ENCODE results near the gene HAND1.

Gene HAND1

GRCh38 chr5:154498994-154499393 lies 21.0 kb upstream of the HAND1 start:
- in situ Hi-C loops (cut with HindIII; ENCODE audit: low sequenced_read_pairs) = no loop called here
- no peak overlapping the region for H3K4me3 ChIP-seq (ENCODE audit: low read depth, low read length)
- no peak for DNase-seq (ENCODE audit: low read depth, low spot score)
- TF ChIP-seq, protein P1, sequence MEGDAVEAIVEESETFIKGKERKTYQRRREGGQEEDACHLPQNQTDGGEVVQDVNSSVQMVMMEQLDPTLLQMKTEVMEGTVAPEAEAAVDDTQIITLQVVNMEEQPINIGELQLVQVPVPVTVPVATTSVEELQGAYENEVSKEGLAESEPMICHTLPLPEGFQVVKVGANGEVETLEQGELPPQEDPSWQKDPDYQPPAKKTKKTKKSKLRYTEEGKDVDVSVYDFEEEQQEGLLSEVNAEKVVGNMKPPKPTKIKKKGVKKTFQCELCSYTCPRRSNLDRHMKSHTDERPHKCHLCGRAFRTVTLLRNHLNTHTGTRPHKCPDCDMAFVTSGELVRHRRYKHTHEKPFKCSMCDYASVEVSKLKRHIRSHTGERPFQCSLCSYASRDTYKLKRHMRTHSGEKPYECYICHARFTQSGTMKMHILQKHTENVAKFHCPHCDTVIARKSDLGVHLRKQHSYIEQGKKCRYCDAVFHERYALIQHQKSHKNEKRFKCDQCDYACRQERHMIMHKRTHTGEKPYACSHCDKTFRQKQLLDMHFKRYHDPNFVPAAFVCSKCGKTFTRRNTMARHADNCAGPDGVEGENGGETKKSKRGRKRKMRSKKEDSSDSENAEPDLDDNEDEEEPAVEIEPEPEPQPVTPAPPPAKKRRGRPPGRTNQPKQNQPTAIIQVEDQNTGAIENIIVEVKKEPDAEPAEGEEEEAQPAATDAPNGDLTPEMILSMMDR (IDR thresholded peaks at IDR 0.05; ENCODE audit: low read depth, low read length) = no peak

DNA sequence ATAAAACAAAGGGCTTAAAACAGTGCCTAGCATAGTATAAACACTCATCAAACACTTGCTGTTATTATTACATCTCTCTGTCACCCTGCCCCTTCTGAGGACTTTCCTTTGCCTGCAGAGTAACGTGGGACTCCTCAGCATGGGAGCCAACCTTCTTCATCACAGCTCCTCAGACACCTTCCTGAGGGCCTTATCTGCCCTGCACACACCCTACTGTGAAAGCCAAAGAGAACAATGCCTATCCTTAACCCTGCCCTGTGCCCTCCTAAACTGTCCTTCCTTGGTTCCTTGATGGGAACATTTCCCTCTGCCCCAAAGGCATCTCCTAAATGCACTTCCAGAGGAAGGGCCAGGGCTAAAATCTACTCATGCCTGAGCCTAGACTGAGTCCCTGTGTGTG lies 20.6 kb upstream of the HAND1 start:
- no peak for DNase-seq (ENCODE audit: low read depth, low spot score)
- in situ Hi-C loops (cut with HindIII; ENCODE audit: low sequenced_read_pairs) = no loop called here
- TF ChIP-seq, protein P1 (IDR thresholded peaks at IDR 0.05; ENCODE audit: low read depth, low read length) = no peak
- no peak overlapping the region for H3K4me3 ChIP-seq (ENCODE audit: low read depth, low read length)

GRCh38 chr5:154494036-154494435 lies 16.0 kb upstream of the HAND1 start:
- no peak for DNase-seq (ENCODE audit: low read depth, low spot score)
- TF ChIP-seq, protein P1 (IDR thresholded peaks at IDR 0.05; ENCODE audit: low read depth, low read length) = no peak
- in situ Hi-C loops (cut with HindIII; ENCODE audit: low sequenced_read_pairs) = no loop called here
- no peak overlapping the region for H3K4me3 ChIP-seq (ENCODE audit: low read depth, low read length)

DNA sequence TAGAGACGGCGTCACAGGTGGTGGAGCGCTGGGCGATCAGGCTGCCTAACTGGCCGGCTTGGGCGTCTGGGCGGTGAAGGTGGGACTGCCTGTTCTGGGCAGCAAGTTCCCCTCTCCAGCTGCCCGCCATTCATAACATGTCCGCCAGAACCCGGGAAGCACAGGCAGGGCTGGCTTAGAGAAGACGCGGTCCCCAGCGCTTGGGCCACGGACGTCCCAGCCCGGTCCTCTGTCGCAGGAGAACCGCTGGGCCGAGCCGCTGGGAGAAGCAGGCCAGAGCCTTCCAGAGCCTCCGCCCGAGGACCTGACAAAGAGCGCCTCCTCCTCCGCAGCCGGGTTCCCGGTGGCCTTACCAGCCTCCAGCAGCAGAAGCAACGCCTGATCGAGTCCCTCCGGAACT lies 15.2 kb upstream of the HAND1 start:
- TF ChIP-seq, protein P1 (IDR thresholded peaks at IDR 0.05; ENCODE audit: low read depth, low read length) = no peak
- no peak for DNase-seq (ENCODE audit: low read depth, low spot score)
- no peak overlapping the region for H3K4me3 ChIP-seq (ENCODE audit: low read depth, low read length)
- in situ Hi-C loops (cut with HindIII; ENCODE audit: low sequenced_read_pairs) = no loop called here

GRCh38 chr5:154491941-154492340 lies 13.9 kb upstream of the HAND1 start:
- no peak for DNase-seq (ENCODE audit: low read depth, low spot score)
- in situ Hi-C loops (cut with HindIII; ENCODE audit: low sequenced_read_pairs) = no loop called here
- TF ChIP-seq, protein P1 (IDR thresholded peaks at IDR 0.05; ENCODE audit: low read depth, low read length) = no peak
- H3K4me3 ChIP-seq (ENCODE audit: low read depth, low read length) = no peak overlapping the region

- in situ Hi-C loops (cut with HindIII; ENCODE audit: low sequenced_read_pairs) = no loop called here
- DNase-seq (ENCODE audit: low read depth, low spot score) = no peak
- TF ChIP-seq, protein P1 (IDR thresholded peaks at IDR 0.05; ENCODE audit: low read depth, low read length) = no peak
- H3K4me3 ChIP-seq (ENCODE audit: low read depth, low read length) = no peak overlapping the region
Observed at GRCh38 chr5:154487541-154487940, 9.5 kb upstream of the HAND1 start.

DNA sequence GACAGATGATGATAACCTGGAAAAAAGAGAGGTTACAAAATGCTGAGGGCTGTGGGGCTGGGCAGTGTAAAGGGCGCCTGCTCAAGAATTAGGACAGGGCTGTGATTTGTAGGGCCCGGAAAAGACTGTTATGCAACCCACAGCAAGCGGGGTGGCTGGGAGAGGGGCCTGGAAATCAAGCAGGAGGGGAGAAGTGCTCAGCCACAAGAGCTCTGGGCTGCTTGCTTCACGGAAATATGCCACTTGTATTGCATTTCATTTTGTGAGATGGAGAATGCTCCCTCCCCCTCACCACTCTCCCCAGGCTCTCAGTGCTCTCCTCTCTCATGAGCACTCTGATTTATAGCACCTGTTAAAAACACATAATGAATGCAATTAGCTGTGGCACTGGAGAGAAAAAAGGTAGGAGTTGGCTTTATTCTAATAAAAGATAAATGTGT lies 8.4 kb upstream of the HAND1 start:
- no peak for DNase-seq (ENCODE audit: low read depth, low spot score)
- in situ Hi-C loops (cut with HindIII; ENCODE audit: low sequenced_read_pairs) = no loop called here
- no peak overlapping the region for H3K4me3 ChIP-seq (ENCODE audit: low read depth, low read length)
- TF ChIP-seq, protein P1 (IDR thresholded peaks at IDR 0.05; ENCODE audit: low read depth, low read length) = no peak
